Tibial nerve (tissue), 4 donors: ENCODE results near the gene CENPP. TPM values are rescaled to one million over a fixed set of nuclear protein-coding genes. Genes with fewer than 3 reads are reported as not detected.

Experiments
- DNase-seq, 2 donors: peaks; one replicate each; pipeline ENCODE4 v3.0.0-alpha.2; 2019; ENCODE audit warnings: low spot score in 2 of 2
- H3K27ac ChIP-seq, 4 donors: fragments of 200-600 bp; sonication (generic) in 3 of 4; one replicate each; pipeline ENCODE4 v1.5.1; 2017 to 2019; ENCODE audit warnings: mild to moderate bottlenecking in 1 of 4
- H3K27me3 ChIP-seq, 2 donors: fragments of 200-600 bp; sonication (generic) in 1 of 2; one replicate each; pipeline versions ENCODE4 v1.5.1 to v1.6.0; 2017 to 2019
- H3K36me3 ChIP-seq, 3 donors: fragments of 200-600 bp; sonication (generic); one replicate each; pipeline ENCODE4 v1.5.1; 2018 to 2019
- H3K4me1 ChIP-seq, 4 donors: fragments of 200-600 bp; sonication (generic) in 3 of 4; one replicate each; pipeline ENCODE4 v1.5.1; 2017 to 2019
- H3K4me3 ChIP-seq, 4 donors: fragments of 200-600 bp; sonication (generic) in 3 of 4; one replicate each; pipeline ENCODE4 v1.5.1; 2017 to 2019; ENCODE audit warnings: mild to moderate bottlenecking in 1 of 4, moderate library complexity in 1 of 4
- H3K9me3 ChIP-seq, 4 donors: fragments of 200-600 bp; sonication (generic) in 3 of 4; one replicate each; pipeline ENCODE4 v1.5.1; 2017 to 2019
- CTCF ChIP-seq, 5 experiments: fragments of 200-600 bp in 3 of 5; fragments of 450-650 bp in 2 of 5; sonication (generic) in 3 of 5; IDR thresholded peaks; one replicate each; pipeline ENCODE4 v1.5.1; 2016 to 2019; ENCODE audit warnings: antibody characterized with exemption in 5 of 5, mild to moderate bottlenecking in 3 of 5, moderate library complexity in 2 of 5
- EP300 ChIP-seq, 2 donors: sonication (generic); formaldehyde crosslinking; IDR thresholded peaks; one replicate each; pipeline ENCODE4 v1.6.1; 2017; ENCODE audit warnings: antibody characterized with exemption in 2 of 2, mild to moderate bottlenecking in 1 of 2
- POLR2A ChIP-seq, 2 donors: fragments of 450-650 bp; IDR thresholded peaks; one replicate each; pipeline ENCODE4 v1.6.1; 2017; ENCODE audit warnings: antibody characterized with exemption in 2 of 2, mild to moderate bottlenecking in 2 of 2, moderate library complexity in 2 of 2
- WGBS, 2 donors: methylation state at CpG; one replicate each; pipeline ENCODE4 v1.1.5; 2018; 5-methylcytosine and 5-hydroxymethylcytosine counted together
- total RNA-seq, 4 donors: library from RNA; depleted of rRNA; stranded (reverse); fragments of >200 nt; gene quantifications; one replicate each; pipeline ENCODE4 v1.1.0, GENCODE V29; 2016

The CENPP gene
- total RNA-seq, 4 donors from 2014 or later, result 5.0 to 17.1 (median 6.9) TPM

- DNase-seq, result no peak
- 96 to 98% methylated on average over 7 of the region's 7 CpGs for WGBS, 2 donors
- H3K36me3 ChIP-seq, result peaks cover 0 to 97% (median 18%) of the 10 kb centered on the region in 3 donors
Observed at GRCh38 chr9:92639124-92639523, 313.4 kb downstream of the CENPP start.

GRCh38 chr9:92639791-92640271 lies 314.1 kb downstream of the CENPP start:
- Histone ChIP-seq H3K4me1 (peaks cover 0 to 3% (median 0%) of the 10 kb centered on the region in 4 donors), H3K4me3 (no peak overlapping the region), H3K27ac (no peak overlapping the region), H3K27me3 (no peaks in the 10 kb centered on the region), H3K36me3 (peaks cover 0 to 100% (median 20%) of the 10 kb centered on the region in 3 donors), H3K9me3 (no peaks in the 10 kb centered on the region)
- TF ChIP-seq CTCF (IDR thresholded peaks at IDR 0.05) (no peak), EP300 (IDR thresholded peaks at IDR 0.05) (no peak), POLR2A (IDR thresholded peaks at IDR 0.05) (no peak)
- WGBS, 2 donors, result 79 to 87% methylated on average over 7 to 8 of the region's 9 CpGs
- DNase-seq, result no peak

More at GRCh38 chr9:92639124-92639523, 313.4 kb downstream of the CENPP start:
- no peaks in the 10 kb centered on the region for H3K9me3 ChIP-seq
- peaks cover 0 to 10% (median 0%) of the 10 kb centered on the region in 4 donors for H3K4me1 ChIP-seq
- H3K4me3 ChIP-seq, result no peak overlapping the region
- H3K27ac ChIP-seq, result no peak overlapping the region
- no peak for TF ChIP-seq CTCF (IDR thresholded peaks at IDR 0.05)
- TF ChIP-seq EP300 (IDR thresholded peaks at IDR 0.05), result no peak
- no peak for TF ChIP-seq POLR2A (IDR thresholded peaks at IDR 0.05)
- no peaks in the 10 kb centered on the region for H3K27me3 ChIP-seq

GRCh38 chr9:92640398-92641091 lies 314.8 kb downstream of the CENPP start:
- Histone ChIP-seq H3K27me3 (no peaks in the 10 kb centered on the region), H3K4me3 (no peak overlapping the region), H3K9me3 (peaks cover 0 to 3% (median 0%) of the 10 kb centered on the region in 4 donors), H3K27ac (no peak overlapping the region), H3K36me3 (peaks cover 0 to 100% (median 20%) of the 10 kb centered on the region in 3 donors), H3K4me1 (no peaks in the 10 kb centered on the region)
- 83 to 84% methylated on average over 8 of the region's 8 CpGs for WGBS, 2 donors
- TF ChIP-seq CTCF (IDR thresholded peaks at IDR 0.05) (no peak), EP300 (IDR thresholded peaks at IDR 0.05) (no peak), POLR2A (IDR thresholded peaks at IDR 0.05) (no peak)
- DNase-seq, result no peak

DNA sequence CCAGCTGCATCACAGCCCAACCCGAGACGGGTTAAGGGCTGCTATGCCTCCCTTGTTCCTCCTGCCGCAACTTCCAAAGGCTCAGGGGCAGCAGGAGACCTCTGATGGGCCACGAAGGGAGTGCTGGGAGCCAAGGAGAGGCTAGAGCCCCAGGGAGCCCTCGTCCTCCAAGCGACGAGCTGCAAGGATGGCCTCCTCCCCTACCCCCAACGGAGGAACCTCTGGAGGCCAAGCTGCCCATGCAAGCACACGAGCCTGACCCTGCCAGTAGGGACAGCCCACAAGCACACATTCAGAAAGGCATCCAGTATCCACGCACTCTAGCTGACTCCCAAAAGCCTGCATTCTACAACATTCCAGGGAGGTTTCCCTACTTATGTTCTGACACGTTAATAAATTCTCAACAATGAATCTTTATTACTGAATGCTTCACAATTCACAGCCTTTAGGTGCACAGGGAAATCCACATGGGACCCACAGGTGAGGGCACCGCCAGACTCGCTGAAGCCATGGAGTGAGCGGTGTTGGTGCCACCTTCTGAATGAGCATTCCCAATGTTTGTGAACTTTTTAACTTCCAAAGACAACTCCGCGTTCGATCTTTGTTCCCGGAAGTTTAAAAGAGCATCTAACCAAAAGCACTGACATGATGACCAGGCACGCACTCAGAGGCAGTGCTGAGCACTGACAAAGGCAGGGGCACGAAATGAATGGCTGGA lies 315.5 kb downstream of the CENPP start:
- H3K9me3 ChIP-seq, result peaks cover 0 to 7% (median 0%) of the 10 kb centered on the region in 4 donors
- H3K36me3 ChIP-seq, result peaks cover 0 to 100% (median 16%) of the 10 kb centered on the region in 3 donors
- H3K27me3 ChIP-seq, result no peaks in the 10 kb centered on the region
- no peak overlapping the region for H3K4me3 ChIP-seq
- no peak overlapping the region for H3K27ac ChIP-seq
- no peak for TF ChIP-seq EP300 (IDR thresholded peaks at IDR 0.05)
- TF ChIP-seq CTCF (IDR thresholded peaks at IDR 0.05), result no peak
- no peak for TF ChIP-seq POLR2A (IDR thresholded peaks at IDR 0.05)
- no peak for DNase-seq
- H3K4me1 ChIP-seq, result no peaks in the 10 kb centered on the region
- WGBS, 2 donors, result 72 to 73% methylated on average over 17 to 20 of the region's 20 CpGs

- H3K4me3 ChIP-seq, result no peak overlapping the region
- peaks cover 0 to 7% (median 0%) of the 10 kb centered on the region in 4 donors for H3K9me3 ChIP-seq
- no peak for DNase-seq
- TF ChIP-seq POLR2A (IDR thresholded peaks at IDR 0.05) (no peak), EP300 (IDR thresholded peaks at IDR 0.05) (no peak), CTCF (IDR thresholded peaks at IDR 0.05) (no peak)
- no peaks in the 10 kb centered on the region for H3K4me1 ChIP-seq
- H3K36me3 ChIP-seq, result peaks cover 0 to 100% (median 15%) of the 10 kb centered on the region in 3 donors
- no peaks in the 10 kb centered on the region for H3K27me3 ChIP-seq
- no peak overlapping the region for H3K27ac ChIP-seq
- WGBS, 2 donors, result 88% methylated on average over 4 to 5 of the region's 8 CpGs
Observed at GRCh38 chr9:92642041-92642451, 316.3 kb downstream of the CENPP start.
